Measurements from ENCODE around the gene BSCL2.
"Not testable (repeated sequence)": the region's sequence is repeated elsewhere in the genome, so short reads cannot be mapped to it uniquely, and the experiment has no call there.

BSCL2 gene

DNA sequence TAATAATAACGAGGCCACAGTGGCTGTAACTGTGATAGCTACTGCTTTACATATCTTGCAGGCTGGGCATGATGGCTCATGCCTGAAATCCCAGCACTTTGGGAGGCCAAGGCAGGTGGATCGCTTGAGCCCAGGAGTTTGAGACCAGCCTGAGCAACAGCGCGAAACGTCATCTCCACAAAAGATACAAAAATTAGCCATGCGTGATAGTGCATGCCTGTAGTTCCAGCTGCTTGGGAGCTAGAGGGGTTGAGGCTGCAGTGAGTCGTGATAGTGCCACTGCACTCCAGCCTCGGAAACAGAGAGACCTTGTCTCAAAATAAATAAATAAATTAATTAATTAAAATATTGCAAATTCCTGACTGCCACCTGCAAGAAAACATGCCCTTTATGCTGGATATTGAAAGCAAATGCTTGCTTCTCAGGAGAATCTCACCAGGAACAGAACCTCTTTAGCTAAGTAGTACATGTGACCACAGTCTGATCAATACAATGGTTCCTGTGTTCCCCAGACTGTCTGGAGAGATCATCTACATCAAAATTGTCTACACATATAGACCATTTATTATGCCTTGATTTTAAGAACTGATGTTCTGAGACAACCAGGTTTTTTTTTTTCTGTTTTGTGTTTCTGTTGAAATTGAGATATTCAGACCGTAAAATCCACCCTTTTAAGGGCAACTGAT lies 40.4 kb upstream of the BSCL2 start:
- no peak overlapping the region for H3K4me3 ChIP-seq (replicated peaks in 1 of 2; ENCODE audit: low read depth in 2 of 2, low read length in 2 of 2)
- DNase-seq (ENCODE audit: low read depth in 2 of 2), result no peak
- TF ChIP-seq, protein P1, sequence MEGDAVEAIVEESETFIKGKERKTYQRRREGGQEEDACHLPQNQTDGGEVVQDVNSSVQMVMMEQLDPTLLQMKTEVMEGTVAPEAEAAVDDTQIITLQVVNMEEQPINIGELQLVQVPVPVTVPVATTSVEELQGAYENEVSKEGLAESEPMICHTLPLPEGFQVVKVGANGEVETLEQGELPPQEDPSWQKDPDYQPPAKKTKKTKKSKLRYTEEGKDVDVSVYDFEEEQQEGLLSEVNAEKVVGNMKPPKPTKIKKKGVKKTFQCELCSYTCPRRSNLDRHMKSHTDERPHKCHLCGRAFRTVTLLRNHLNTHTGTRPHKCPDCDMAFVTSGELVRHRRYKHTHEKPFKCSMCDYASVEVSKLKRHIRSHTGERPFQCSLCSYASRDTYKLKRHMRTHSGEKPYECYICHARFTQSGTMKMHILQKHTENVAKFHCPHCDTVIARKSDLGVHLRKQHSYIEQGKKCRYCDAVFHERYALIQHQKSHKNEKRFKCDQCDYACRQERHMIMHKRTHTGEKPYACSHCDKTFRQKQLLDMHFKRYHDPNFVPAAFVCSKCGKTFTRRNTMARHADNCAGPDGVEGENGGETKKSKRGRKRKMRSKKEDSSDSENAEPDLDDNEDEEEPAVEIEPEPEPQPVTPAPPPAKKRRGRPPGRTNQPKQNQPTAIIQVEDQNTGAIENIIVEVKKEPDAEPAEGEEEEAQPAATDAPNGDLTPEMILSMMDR (IDR thresholded peaks at IDR 0.05; ENCODE audit: low read depth, low read length), result no peak

DNA sequence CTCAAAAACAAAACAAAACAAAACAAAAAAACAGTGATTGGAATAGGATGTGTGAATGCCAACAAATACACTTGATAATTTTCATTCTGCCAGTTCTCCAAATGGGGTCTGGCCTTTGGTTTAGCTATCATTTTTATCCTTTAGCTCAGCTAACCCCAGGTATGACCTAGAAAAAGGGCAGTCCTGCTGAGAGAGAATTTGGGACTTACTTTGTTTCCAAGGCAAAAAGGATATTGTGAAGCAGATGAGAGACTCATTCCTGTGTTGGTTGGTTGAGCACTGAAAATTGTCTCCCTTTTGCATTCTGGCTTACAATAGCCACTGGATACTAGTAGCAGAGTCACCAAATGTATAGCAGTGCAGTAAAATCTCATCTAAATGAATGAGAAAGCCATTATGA lies 30.0 kb upstream of the BSCL2 start:
- TF ChIP-seq, protein P1 (IDR thresholded peaks at IDR 0.05; ENCODE audit: low read depth, low read length), result no peak
- no peak for DNase-seq (ENCODE audit: low read depth in 2 of 2)
- H3K4me3 ChIP-seq (replicated peaks in 1 of 2; ENCODE audit: low read depth in 2 of 2, low read length in 2 of 2), result no peak overlapping the region

DNA sequence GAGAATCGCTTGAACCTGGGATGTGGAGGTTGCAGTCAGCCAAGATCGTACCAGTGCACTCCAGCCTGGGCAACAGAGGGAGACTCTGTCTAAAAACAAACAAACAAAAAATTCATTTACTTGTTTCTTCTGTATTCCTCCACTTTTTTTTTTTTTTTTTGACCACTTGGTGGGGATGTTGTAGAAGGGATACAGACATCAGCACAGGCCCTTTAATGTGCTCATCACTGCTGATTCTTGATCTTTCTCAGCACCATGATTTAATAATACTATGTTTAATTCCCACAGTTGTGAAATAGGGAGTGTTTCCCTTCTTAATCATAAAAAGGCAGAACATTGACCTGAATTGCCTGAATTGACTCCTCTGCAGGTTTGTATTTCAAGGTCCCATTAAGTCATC lies 25.6 kb upstream of the BSCL2 start:
- TF ChIP-seq, protein P1 (IDR thresholded peaks at IDR 0.05; ENCODE audit: low read depth, low read length), result no peak
- DNase-seq (ENCODE audit: low read depth in 2 of 2), result peak; percentile 54 to 57

DNA sequence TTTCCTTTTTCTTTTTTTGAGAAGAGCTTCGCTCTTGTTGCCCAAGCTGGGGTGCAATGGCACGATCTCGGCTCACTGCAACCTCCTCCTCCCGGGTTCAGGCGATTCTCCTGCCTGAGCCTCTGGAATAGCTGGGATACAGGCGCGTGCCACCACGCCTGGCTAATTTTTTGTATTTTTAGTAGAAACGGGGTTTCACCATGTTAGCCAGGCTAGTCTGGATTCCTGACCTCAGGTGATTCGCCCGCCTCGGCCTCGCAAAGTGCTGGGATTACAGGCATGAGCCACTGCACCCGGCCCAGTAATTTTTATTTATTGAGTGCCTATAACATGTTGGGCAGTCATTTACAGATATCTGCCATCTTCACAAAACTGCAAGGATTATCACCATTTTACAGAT lies 22.9 kb upstream of the BSCL2 start:
- H3K4me3 ChIP-seq (replicated peaks in 1 of 2; ENCODE audit: low read depth in 2 of 2, low read length in 2 of 2), result peak overlapping the region; percentile 89 to 93
- DNase-seq (ENCODE audit: low read depth in 2 of 2), result not testable (repeated sequence)

More for the DNA sequence above, 25.6 kb upstream of the BSCL2 start:
- no peak overlapping the region for H3K4me3 ChIP-seq (replicated peaks in 1 of 2; ENCODE audit: low read depth in 2 of 2, low read length in 2 of 2)

DNA sequence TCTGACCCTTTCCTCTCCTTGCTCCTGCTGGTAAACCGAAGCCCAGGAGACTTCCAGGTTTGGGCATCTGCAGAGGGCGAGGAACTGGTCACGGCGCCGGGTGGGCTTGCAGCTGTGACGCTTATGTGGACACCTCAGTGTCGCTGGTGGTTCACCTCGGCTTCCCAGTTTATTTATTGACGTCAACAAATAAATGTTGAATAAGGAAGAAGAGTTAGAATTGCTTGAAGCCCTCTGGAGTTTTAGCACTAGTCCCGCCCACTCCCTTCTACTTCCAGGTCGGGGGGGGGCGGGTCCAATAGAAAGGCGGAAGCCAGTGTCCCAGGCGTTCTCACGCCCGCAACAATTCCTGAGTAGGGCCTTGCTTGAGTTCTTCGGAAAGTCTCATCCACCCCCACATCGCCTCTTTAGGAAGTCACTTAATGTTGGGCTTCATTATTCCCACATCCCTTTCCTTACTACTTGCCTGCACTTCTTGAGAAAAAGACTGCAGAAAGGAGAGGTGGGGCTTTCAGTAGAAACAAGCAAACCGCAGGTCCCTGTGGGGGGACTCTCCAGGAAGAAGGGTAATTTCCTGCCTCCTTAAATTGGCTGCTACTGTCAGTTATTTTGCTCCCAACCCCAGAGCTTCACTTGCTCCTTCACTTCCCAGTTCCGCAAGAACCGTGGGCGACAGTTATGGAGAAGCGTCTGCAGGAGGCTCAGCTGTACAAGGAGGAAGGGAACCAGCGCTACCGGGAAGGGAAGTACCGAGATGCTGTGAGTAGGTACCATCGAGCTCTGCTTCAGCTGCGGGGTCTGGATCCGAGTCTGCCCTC lies 21.2 kb upstream of the BSCL2 start, which contains the start of gene TTC9C:
TTC9C (plus strand) TSS at position 316 of the 818 bp plus-strand sequence; CDS start at position 679, 363 bp downstream.
- TF ChIP-seq, protein P1 (IDR thresholded peaks at IDR 0.05; ENCODE audit: low read depth, low read length), result no peak
- peak within 1 kb of the TSS; percentile 89 to 93 for H3K4me3 ChIP-seq (replicated peaks in 1 of 2; ENCODE audit: low read depth in 2 of 2, low read length in 2 of 2)
- DNase-seq (ENCODE audit: low read depth in 2 of 2), result peak; percentile 88 to 90

DNA sequence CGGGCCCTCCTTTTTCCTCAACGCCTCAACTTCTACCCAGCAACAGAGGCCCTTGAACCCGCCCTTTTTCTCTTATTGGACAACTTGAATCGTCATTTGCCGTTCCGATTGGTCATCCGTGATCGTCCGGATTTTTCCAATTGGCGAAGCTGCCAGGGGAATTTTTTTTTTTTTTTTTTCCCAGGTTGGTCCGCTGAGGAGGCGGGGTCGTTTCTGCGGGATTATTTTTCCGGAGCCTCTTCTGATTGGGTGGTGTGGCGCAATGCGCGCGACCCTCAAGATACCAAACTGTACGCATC lies 20.6 kb upstream of the BSCL2 start:
- peak; percentile 98 to 99 for DNase-seq (ENCODE audit: low read depth in 2 of 2)
- TF ChIP-seq, protein P1 (IDR thresholded peaks at IDR 0.05; ENCODE audit: low read depth, low read length), result no peak

DNA sequence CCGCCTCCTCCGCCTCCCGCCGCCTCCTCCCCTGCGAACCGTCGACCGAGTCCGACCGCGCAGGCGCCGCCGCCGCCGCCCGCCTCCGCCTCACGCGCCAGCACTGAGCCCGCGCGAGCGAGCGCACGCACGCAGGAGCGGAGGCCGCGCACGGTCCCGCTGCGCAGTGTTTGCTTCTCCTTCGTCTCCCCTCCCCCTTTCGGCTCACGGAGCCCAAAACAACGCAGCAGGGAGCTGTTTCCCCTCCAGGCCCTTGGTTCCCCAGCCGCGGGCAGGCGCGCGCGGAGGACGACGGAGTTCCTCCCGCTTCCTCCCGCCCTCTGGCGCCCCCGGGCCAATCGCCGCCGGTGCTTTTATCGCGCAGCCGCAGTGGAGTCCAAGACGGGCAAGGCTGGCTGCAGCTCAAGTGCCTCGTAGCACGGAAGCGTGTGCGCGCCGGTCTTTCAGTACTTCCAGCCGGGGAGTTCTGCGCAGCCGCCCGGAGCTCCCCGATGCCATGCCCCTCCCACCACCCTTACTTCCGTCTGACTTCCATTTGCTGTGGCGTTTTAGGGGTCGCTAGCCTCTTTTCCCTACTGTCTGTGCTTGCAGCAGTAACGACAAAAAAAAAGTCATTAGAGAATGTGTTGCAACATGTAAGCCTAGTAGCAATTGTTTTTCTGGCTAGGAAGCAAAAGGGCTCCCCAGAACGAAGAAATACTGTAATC lies 20.1 kb upstream of the BSCL2 start, which contains the start of gene HNRNPUL2:
HNRNPUL2 (minus strand) TSS at position 293 of the 707 bp plus-strand sequence. CDS start 301 bp downstream, outside the sequence.
- H3K4me3 ChIP-seq (replicated peaks in 1 of 2; ENCODE audit: low read depth in 2 of 2, low read length in 2 of 2), result peak within 1 kb of the TSS; percentile 89 to 93
- DNase-seq (ENCODE audit: low read depth in 2 of 2), result peak; percentile 99 to 100
- TF ChIP-seq, protein P1 (IDR thresholded peaks at IDR 0.05; ENCODE audit: low read depth, low read length), result no peak

More for the DNA sequence above, 20.6 kb upstream of the BSCL2 start:
- H3K4me3 ChIP-seq (replicated peaks in 1 of 2; ENCODE audit: low read depth in 2 of 2, low read length in 2 of 2), result peak overlapping the region; percentile 89 to 93

All from cardiac fibroblast (primary cell).